Mucosa of descending colon (tissue), 3 donors: Measurements from ENCODE around the gene HOXC13. TPM values are rescaled to one million over a fixed set of nuclear protein-coding genes. Genes with fewer than 3 reads are reported as not detected.

Experiments
- ATAC-seq: fragments of 200-7000 bp; cut with Tn5 transposase; one replicate; pipeline ENCODE4 v1.9.1; 2020; ENCODE audit warnings: mild to moderate bottlenecking, moderate library complexity
- DNase-seq, 3 donors: peaks; one replicate each; pipeline ENCODE4 v3.0.0-alpha.2; 2020
- H3K36me3 ChIP-seq: fragments of 200-600 bp; one replicate; pipeline ENCODE4 v1.8.0; 2021; ENCODE audit warnings: low read depth, mild to moderate bottlenecking
- H3K4me1 ChIP-seq: fragments of 200-600 bp; one replicate; pipeline ENCODE4 v1.8.0; 2021; ENCODE audit warnings: low read depth, mild to moderate bottlenecking
- H3K4me3 ChIP-seq: fragments of 200-600 bp; one replicate; pipeline ENCODE4 v1.8.0; 2021; ENCODE audit warnings: mild to moderate bottlenecking
- H3K9me3 ChIP-seq: fragments of 200-600 bp; one replicate; pipeline ENCODE4 v1.8.0; 2021; ENCODE audit warnings: mild to moderate bottlenecking
- intact Hi-C, 2 donors: fragments of 100-400 bp; cut with DNase I in 1 of 2; cut with micrococcal nuclease in 1 of 2; formaldehyde crosslinking; loops; one replicate each; pipeline versions ENCODE4 v1.11.0 to v1.11.1; 2022; cut with DNase I, micrococcal nuclease
- total RNA-seq, 3 donors: library from RNA; stranded (reverse); fragmentation: NEBNext Ultra II Directional in 2 of 3; extraction: Animal tissue kit (Norgen Biotek cat#: 25700) in 2 of 3; gene quantifications; one replicate each; pipeline versions ENCODE4 v1.2.1 to v1.2.4, GENCODE V29; 2021 to 2023
- TF ChIP-seq, protein P1 (sequence below): fragments of 200-600 bp; IDR thresholded peaks from one replicate; pipeline ENCODE4 v1.8.0; 2022; ENCODE audit warnings: antibody characterized with exemption, mild to moderate bottlenecking
- donor health status: DM: no; HTN: no; CAD: no; lungs with moderate emphysema.
- donor health status: DM: no; HTN: no; CAD: no.
- donor health status: DM: no; HTN: yes; CAD: no.

HOXC13 gene
- total RNA-seq, 3 donors from 2014 or later: not detected

DNA sequence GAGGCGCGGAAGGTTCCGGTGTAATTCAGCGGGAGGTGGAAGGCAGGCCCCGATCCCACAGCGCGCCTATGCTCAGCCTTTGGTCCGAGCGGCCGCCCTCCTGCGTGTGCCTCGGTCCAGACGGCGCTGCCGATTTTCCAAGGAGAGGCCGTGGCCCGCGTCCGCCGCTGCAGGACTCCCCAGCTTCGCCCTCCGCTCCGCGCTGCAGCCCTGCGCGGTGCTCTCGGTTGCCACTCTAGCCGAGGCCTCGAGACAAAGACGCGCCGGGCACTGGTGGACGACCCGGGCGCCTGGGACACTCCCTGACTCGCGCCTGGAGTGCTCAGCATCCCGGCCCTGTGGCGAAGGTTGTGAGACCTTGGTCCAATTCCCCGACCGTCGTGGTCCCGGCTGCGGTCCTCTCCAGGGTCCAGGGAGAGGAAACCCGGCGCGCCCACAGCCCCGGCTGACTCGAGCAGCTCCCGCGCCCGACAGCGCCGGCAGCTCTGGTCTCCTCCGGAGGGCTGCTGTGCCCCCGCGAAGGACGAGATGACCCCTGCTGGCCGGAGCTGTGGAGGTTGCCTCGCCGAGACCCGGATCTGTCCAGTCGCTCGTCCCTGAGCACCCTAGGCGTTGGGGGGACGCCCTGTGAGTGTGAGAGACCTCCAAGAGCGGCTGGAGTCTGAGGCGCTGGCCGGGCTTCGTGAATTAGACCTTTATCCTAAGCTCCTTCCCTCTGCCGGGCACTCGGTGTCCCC is 22.6 kb downstream of the HOXC13 start:
- Histone ChIP-seq H3K4me3 (no peak overlapping the region), H3K4me1 (no peaks in the 10 kb centered on the region), H3K36me3 (no peaks in the 10 kb centered on the region), H3K9me3 (no peaks in the 10 kb centered on the region)
- ATAC-seq (no peak), DNase-seq (no peak)
- TF ChIP-seq, protein P1, sequence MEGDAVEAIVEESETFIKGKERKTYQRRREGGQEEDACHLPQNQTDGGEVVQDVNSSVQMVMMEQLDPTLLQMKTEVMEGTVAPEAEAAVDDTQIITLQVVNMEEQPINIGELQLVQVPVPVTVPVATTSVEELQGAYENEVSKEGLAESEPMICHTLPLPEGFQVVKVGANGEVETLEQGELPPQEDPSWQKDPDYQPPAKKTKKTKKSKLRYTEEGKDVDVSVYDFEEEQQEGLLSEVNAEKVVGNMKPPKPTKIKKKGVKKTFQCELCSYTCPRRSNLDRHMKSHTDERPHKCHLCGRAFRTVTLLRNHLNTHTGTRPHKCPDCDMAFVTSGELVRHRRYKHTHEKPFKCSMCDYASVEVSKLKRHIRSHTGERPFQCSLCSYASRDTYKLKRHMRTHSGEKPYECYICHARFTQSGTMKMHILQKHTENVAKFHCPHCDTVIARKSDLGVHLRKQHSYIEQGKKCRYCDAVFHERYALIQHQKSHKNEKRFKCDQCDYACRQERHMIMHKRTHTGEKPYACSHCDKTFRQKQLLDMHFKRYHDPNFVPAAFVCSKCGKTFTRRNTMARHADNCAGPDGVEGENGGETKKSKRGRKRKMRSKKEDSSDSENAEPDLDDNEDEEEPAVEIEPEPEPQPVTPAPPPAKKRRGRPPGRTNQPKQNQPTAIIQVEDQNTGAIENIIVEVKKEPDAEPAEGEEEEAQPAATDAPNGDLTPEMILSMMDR: no peak
- intact Hi-C loops: no loop called here

GRCh38 chr12:53963005-53963404 is 24.4 kb downstream of the HOXC13 start:
- H3K9me3 ChIP-seq: no peaks in the 10 kb centered on the region
- intact Hi-C loops: no loop called here
- no peak overlapping the region for H3K4me3 ChIP-seq
- no peaks in the 10 kb centered on the region for H3K36me3 ChIP-seq
- no peak for DNase-seq
- H3K4me1 ChIP-seq: no peaks in the 10 kb centered on the region
- ATAC-seq: no peak
- TF ChIP-seq, protein P1: no peak

- no peaks in the 10 kb centered on the region for H3K9me3 ChIP-seq
- TF ChIP-seq, protein P1: no peak
- ATAC-seq (no peak), DNase-seq (no peak)
- intact Hi-C loops: no loop called here
- H3K4me1 ChIP-seq: no peaks in the 10 kb centered on the region
- no peak overlapping the region for H3K4me3 ChIP-seq
- no peaks in the 10 kb centered on the region for H3K36me3 ChIP-seq
Observed at GRCh38 chr12:53963434-53964314, 25.0 kb downstream of the HOXC13 start.

- Histone ChIP-seq H3K9me3 (no peaks in the 10 kb centered on the region), H3K36me3 (no peaks in the 10 kb centered on the region), H3K4me3 (no peak overlapping the region), H3K4me1 (no peaks in the 10 kb centered on the region)
- TF ChIP-seq, protein P1: no peak
- DNase-seq (no peak), ATAC-seq (no peak)
- intact Hi-C loops: no loop called here
Observed at GRCh38 chr12:53964315-53964713, 25.7 kb downstream of the HOXC13 start.

- no peak for ATAC-seq
- TF ChIP-seq, protein P1: no peak
Observed at GRCh38 chr12:53965281-53966084, 26.9 kb downstream of the HOXC13 start.

More at GRCh38 chr12:53965281-53966084, 26.9 kb downstream of the HOXC13 start:
- no peak for DNase-seq
- H3K36me3 ChIP-seq: no peaks in the 10 kb centered on the region
- H3K4me3 ChIP-seq: no peak overlapping the region
- H3K9me3 ChIP-seq: no peaks in the 10 kb centered on the region
- H3K4me1 ChIP-seq: no peaks in the 10 kb centered on the region
- intact Hi-C loops: no loop called here
